Measurements from ENCODE around the gene GALM.

Gene GALM

DNA sequence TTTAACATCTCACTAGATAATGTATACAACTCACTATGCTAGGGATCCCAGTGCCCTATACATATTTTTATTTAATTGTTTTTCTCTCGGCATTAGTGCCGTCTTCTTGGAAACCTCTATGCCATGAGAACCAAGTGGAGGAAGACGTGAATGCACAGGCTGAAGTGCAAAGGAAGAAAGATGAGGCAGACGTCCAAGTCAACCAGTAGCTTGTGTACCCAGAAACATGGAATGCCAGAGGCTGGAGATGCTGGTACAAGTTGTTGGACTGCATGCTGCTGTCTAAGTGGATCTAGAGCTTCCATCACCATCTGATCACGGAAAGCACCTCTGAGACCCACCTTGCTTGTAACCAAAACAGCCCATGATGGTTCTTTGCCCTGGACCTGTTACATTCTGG lies 99.6 kb downstream of the GALM start:
- DNase-seq (ENCODE audit: low read depth in 2 of 2), result no peak

DNA sequence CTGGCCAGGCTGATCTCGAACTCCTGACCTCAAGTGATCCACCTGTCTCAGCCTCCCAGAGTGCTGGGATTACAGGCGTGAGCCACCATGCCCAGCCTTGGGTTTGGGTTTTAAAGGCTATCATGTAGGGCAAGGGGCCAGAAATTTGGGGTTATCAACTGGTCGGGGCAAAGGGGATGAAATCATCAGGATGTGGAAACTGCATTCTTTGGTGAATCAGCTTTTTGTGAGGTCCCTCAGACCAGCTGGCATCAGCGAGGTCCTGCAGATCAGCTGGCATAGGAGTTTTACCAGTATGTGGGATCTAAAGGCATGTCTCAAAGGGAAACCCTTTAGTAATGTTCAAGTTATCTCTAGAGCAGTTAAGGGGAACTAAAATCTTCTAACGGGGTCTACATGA lies 105.7 kb downstream of the GALM start:
- DNase-seq (ENCODE audit: low read depth in 2 of 2), result no peak

- DNase-seq (ENCODE audit: low read depth in 2 of 2), result no peak
Measured at GRCh38 chr2:38775097-38775920, 109.4 kb downstream of the GALM start.

DNA sequence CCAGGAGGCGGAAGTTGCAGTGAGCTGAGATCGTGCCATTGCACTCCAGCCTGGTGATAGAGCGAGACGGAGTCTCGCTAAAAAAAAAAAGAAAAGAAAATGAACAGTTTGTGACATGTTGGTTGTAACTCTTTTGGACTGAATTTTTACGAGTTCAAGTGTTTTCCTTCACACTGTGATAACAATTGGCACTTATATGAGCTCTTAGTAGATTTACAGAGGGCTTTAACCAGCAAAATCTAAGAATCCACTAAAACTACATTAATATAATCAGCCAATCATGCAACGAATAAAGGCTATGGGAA lies 110.0 kb downstream of the GALM start:
- no peak for DNase-seq (ENCODE audit: low read depth in 2 of 2)

- DNase-seq (ENCODE audit: low read depth in 2 of 2), result no peak
Measured at GRCh38 chr2:38776531-38776930, 110.6 kb downstream of the GALM start.

GRCh38 chr2:38778687-38779082 lies 112.8 kb downstream of the GALM start:
- DNase-seq (ENCODE audit: low read depth in 2 of 2), result no peak

DNA sequence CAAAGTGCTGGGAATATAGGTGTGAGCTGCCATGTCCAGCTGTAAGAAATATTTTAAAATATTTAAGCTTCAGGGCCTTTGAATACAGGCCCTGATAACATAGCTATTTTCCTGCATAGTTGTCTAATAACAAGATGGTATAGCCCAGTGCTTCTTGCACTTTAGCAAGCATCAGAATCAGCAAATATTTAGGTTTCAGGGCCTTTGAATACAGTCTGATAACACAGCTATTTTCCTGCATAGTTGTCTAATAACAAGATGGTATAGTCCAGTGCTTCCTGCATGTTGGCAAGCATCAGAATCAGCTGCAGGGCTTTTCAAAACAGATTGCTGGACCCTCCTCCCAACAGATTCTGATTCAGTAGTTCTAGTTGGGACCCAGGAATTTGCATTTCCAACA lies 117.7 kb downstream of the GALM start:
- DNase-seq (ENCODE audit: low read depth in 2 of 2), result no peak
